ENCODE results near the gene CCDC150.

Gene CCDC150

DNA sequence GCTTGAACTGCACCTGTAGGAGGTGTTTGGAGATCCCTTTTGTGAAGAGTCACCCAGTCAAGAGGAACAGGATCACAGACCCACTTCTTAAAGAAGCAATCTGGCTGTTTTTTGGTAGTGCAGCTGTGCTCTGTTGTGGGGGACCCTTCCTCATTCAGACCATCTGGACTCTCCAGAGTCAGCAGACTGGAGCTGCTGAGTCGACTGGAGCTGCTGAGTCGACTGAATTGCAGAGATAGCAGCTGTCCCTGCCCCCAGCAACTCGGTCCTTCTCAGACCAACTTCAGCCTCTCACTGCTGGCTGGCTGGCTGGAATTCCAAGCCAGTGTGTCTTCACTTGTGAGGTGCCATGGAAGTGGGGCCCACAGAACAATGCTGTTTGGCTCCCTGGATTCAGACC is 103.2 kb downstream of the CCDC150 start:
- Histone ChIP-seq H2AFZ (ENCODE audit: low read depth) (no peak overlapping the region), H3K27me3 (ENCODE audit: insufficient read depth, low read depth) (no peaks in the 10 kb centered on the region), H3K4me1 (ENCODE audit: low read depth, poor library complexity, severe bottlenecking) (peaks cover 21% of the 10 kb centered on the region), H3K9ac (no peak overlapping the region), H3K36me3 (ENCODE audit: insufficient read depth) (no peaks in the 10 kb centered on the region), H3K4me3 (IDR thresholded peaks at IDR 0.05; ENCODE audit: insufficient read depth, low read depth, low read length) (no peak overlapping the region), H3K4me2 (no peak overlapping the region), H3K79me2 (ENCODE audit: insufficient read depth, low read depth) (no peaks in the 10 kb centered on the region), H3K27ac (no peak overlapping the region), H4K20me1 (ENCODE audit: insufficient read depth) (no peaks in the 10 kb centered on the region)
- TF ChIP-seq CTCF (conservative IDR thresholded peaks at IDR 0.05; ENCODE audit: low read depth, low read length): no peak

- Histone ChIP-seq H3K27me3 (ENCODE audit: insufficient read depth, low read depth) (no peaks in the 10 kb centered on the region), H3K27ac (no peak overlapping the region), H3K4me3 (IDR thresholded peaks at IDR 0.05; ENCODE audit: insufficient read depth, low read depth, low read length) (no peak overlapping the region), H3K4me2 (no peak overlapping the region), H3K36me3 (ENCODE audit: insufficient read depth) (no peaks in the 10 kb centered on the region), H4K20me1 (ENCODE audit: insufficient read depth) (no peaks in the 10 kb centered on the region), H3K79me2 (ENCODE audit: insufficient read depth, low read depth) (no peaks in the 10 kb centered on the region), H3K4me1 (ENCODE audit: low read depth, poor library complexity, severe bottlenecking) (peaks cover 25% of the 10 kb centered on the region), H3K9ac (no peak overlapping the region), H2AFZ (ENCODE audit: low read depth) (no peak overlapping the region)
- TF ChIP-seq CTCF (conservative IDR thresholded peaks at IDR 0.05; ENCODE audit: low read depth, low read length): no peak
These were observed 103.7 kb downstream of the CCDC150 start for GRCh38 chr2:196743165-196743564.

DNA sequence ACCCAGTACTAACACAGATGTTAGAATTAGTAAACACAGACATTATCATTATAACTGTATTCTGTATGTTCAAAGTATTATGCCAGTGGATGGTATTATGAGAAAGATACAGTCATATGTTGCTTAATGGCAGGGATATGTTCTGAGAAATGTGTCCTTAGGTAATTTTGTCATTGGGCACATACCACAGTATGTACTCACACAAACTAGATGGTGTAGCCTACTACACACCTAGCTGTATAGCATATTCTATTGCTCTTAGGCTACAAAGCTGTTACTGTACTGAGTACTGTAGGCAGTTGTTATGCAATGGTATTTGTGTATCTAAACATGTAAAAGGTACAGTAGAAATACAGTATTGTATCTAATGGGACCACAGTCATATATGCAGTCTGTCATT is 106.2 kb downstream of the CCDC150 start:
- Histone ChIP-seq H3K4me1 (ENCODE audit: low read depth, poor library complexity, severe bottlenecking) (peaks cover 44% of the 10 kb centered on the region), H3K9ac (no peak overlapping the region), H3K4me2 (no peak overlapping the region), H3K27me3 (ENCODE audit: insufficient read depth, low read depth) (no peaks in the 10 kb centered on the region), H3K27ac (no peak overlapping the region), H3K36me3 (ENCODE audit: insufficient read depth) (no peaks in the 10 kb centered on the region), H3K79me2 (ENCODE audit: insufficient read depth, low read depth) (no peaks in the 10 kb centered on the region), H2AFZ (ENCODE audit: low read depth) (no peak overlapping the region), H3K4me3 (IDR thresholded peaks at IDR 0.05; ENCODE audit: insufficient read depth, low read depth, low read length) (no peak overlapping the region), H4K20me1 (ENCODE audit: insufficient read depth) (no peaks in the 10 kb centered on the region)
- no peak for TF ChIP-seq CTCF (conservative IDR thresholded peaks at IDR 0.05; ENCODE audit: low read depth, low read length)

- Histone ChIP-seq H3K27me3 (ENCODE audit: insufficient read depth, low read depth) (no peaks in the 10 kb centered on the region), H4K20me1 (ENCODE audit: insufficient read depth) (no peaks in the 10 kb centered on the region), H3K9ac (no peak overlapping the region), H3K4me3 (IDR thresholded peaks at IDR 0.05; ENCODE audit: insufficient read depth, low read depth, low read length) (no peak overlapping the region), H3K27ac (no peak overlapping the region), H3K36me3 (ENCODE audit: insufficient read depth) (no peaks in the 10 kb centered on the region), H3K4me1 (ENCODE audit: low read depth, poor library complexity, severe bottlenecking) (peaks cover 42% of the 10 kb centered on the region), H2AFZ (ENCODE audit: low read depth) (no peak overlapping the region), H3K79me2 (ENCODE audit: insufficient read depth, low read depth) (no peaks in the 10 kb centered on the region), H3K4me2 (no peak overlapping the region)
- TF ChIP-seq CTCF (conservative IDR thresholded peaks at IDR 0.05; ENCODE audit: low read depth, low read length): no peak
These were observed 107.9 kb downstream of the CCDC150 start for GRCh38 chr2:196747400-196747799.
